Natural killer cell (primary cell): ENCODE measurements around the gene ZNF41. TPM values are rescaled to one million over a fixed set of nuclear protein-coding genes. Genes with fewer than 3 reads are reported as not detected.

ENCODE experiments used
- ATAC-seq, 3 donors: fragments of 150-1000 bp in 2 of 3; fragments of 200-7000 bp in 1 of 3; cut with Tn5 transposase; 1 replicate in 1 of 3; 2 replicates in 2 of 3; pipeline ENCODE4 v1.10.0; 2021; ENCODE audit warnings: mild to moderate bottlenecking in 2 of 3, moderate library complexity in 2 of 3
- DNase-seq, 2 donors: peaks; one replicate each; pipeline versions ENCODE4 v3.0.0 to v3.0.0-alpha.2; 2013 to 2021; ENCODE audit warnings: mixed read lengths in 1 of 2
- H3K27ac ChIP-seq: one replicate; pipeline ENCODE4 v1.5.1; 2013; ENCODE audit warnings: mild to moderate bottlenecking, low read length
- H3K27me3 ChIP-seq: one replicate; pipeline ENCODE4 v1.6.1; 2013; ENCODE audit warnings: low read length; ENCODE audit not compliant: control insufficient read depth, insufficient read depth
- H3K36me3 ChIP-seq: one replicate; pipeline ENCODE4 v1.6.1; 2013; ENCODE audit warnings: low read length; ENCODE audit not compliant: control insufficient read depth, insufficient read depth
- H3K4me1 ChIP-seq: one replicate; pipeline ENCODE4 v1.6.1; 2013; ENCODE audit warnings: low read length; ENCODE audit not compliant: control insufficient read depth, insufficient read depth
- H3K4me3 ChIP-seq: one replicate; pipeline ENCODE4 v1.5.1; 2013; ENCODE audit warnings: low read length
- H3K9me3 ChIP-seq: one replicate; pipeline ENCODE4 v1.6.1; 2013; ENCODE audit warnings: low read length; ENCODE audit not compliant: control insufficient read depth, insufficient read depth
- H3K27ac Mint-ChIP-seq, 2 donors: one replicate each; pipeline ENCODE4 v1.8.0; 2022; ENCODE audit warnings: mild to moderate bottlenecking in 2 of 2, mixed read lengths in 2 of 2, moderate library complexity in 1 of 2
- H3K27me3 Mint-ChIP-seq, 2 donors: one replicate each; pipeline ENCODE4 v1.8.0; 2022; ENCODE audit warnings: low read depth in 2 of 2, mixed read lengths in 2 of 2
- H3K36me3 Mint-ChIP-seq: one replicate; pipeline ENCODE4 v1.8.0; 2022; ENCODE audit warnings: mixed read lengths
- H3K4me1 Mint-ChIP-seq, 2 donors: one replicate each; pipeline ENCODE4 v1.8.0; 2022; ENCODE audit warnings: mixed read lengths in 2 of 2
- H3K4me3 Mint-ChIP-seq: one replicate; pipeline ENCODE4 v1.8.0; 2022; ENCODE audit warnings: mild to moderate bottlenecking, moderate library complexity, mixed read lengths
- H3K9me3 Mint-ChIP-seq, 2 donors: one replicate each; pipeline ENCODE4 v1.8.0; 2022; ENCODE audit warnings: mixed read lengths in 2 of 2
- CTCF ChIP-seq: fragments of 200-600 bp; IDR thresholded peaks from one replicate; pipeline ENCODE4 v1.8.0; 2022; ENCODE audit warnings: antibody characterized with exemption
- WGBS: methylation state at CpG from one replicate; pipeline ENCODE4 v1.1.7; 2013; ENCODE audit warnings: missing lambda C conversion rate; ENCODE audit not compliant: insufficient coverage; 5-methylcytosine and 5-hydroxymethylcytosine counted together
- intact Hi-C: fragments of 100-400 bp; cut with micrococcal nuclease; formaldehyde crosslinking; loops from one replicate; pipeline ENCODE4 v1.14.2; 2022
- total RNA-seq, 4 donors: library from RNA; stranded (reverse); fragments of 120-200 nt in 1 of 4; gene quantifications; one replicate each; pipeline versions ENCODE4 v1.2.3 to v1.2.4, GENCODE V29; 2013 to 2022

The ZNF41 gene
- total RNA-seq, 3 donors from 2014 or later (not counting 1 experiment from before 2014, with no cell fraction given): 7.9 to 11.8 (median 10.0) TPM

GRCh38 chrX:47446431-47446830 lies 36.6 kb downstream of the ZNF41 start:
- Mint-ChIP-seq H3K4me1 (no peaks in the 10 kb centered on the region), H3K4me3 (no peak overlapping the region), H3K27me3 (no peaks in the 10 kb centered on the region), H3K36me3 (peaks cover 29% of the 10 kb centered on the region), H3K27ac (no peak overlapping the region), H3K9me3 (peaks cover 4% of the 10 kb centered on the region in 2 donors)
- Histone ChIP-seq H3K4me3 (no peak overlapping the region), H3K4me1 (no peaks in the 10 kb centered on the region), H3K9me3 (peaks cover 14% of the 10 kb centered on the region), H3K27ac (no peak overlapping the region), H3K27me3 (no peaks in the 10 kb centered on the region), H3K36me3 (peaks cover 21% of the 10 kb centered on the region)
- TF ChIP-seq CTCF: no peak
- intact Hi-C loops: no loop called here
- 100% methylated on average over 2 of the region's 2 CpGs for WGBS
- DNase-seq (no peak), ATAC-seq (no peak)

GRCh38 chrX:47430925-47431324 lies 52.1 kb downstream of the ZNF41 start:
- H3K27me3 Mint-ChIP-seq: no peaks in the 10 kb centered on the region
- no peak for ATAC-seq
- H3K27ac ChIP-seq: no peak overlapping the region

GRCh38 chrX:47422444-47422843 lies 60.6 kb downstream of the ZNF41 start:
- H3K27ac Mint-ChIP-seq: no peak overlapping the region
- H3K4me1 ChIP-seq: no peaks in the 10 kb centered on the region
- no peak for ATAC-seq
- H3K36me3 ChIP-seq: no peaks in the 10 kb centered on the region
- no peak overlapping the region for H3K4me3 Mint-ChIP-seq
- H3K36me3 Mint-ChIP-seq: no peaks in the 10 kb centered on the region
- WGBS: 83% methylated on average over 1 of the region's 2 CpGs
- H3K9me3 ChIP-seq: no peaks in the 10 kb centered on the region
- no peaks in the 10 kb centered on the region for H3K27me3 ChIP-seq
- no peaks in the 10 kb centered on the region for H3K4me1 Mint-ChIP-seq
- no peak overlapping the region for H3K27ac ChIP-seq
- H3K9me3 Mint-ChIP-seq: no peaks in the 10 kb centered on the region
- H3K4me3 ChIP-seq: no peak overlapping the region
- peaks cover 0 to 9% of the 10 kb centered on the region in 2 donors for H3K27me3 Mint-ChIP-seq
- DNase-seq: no peak
- TF ChIP-seq CTCF: no peak
- intact Hi-C loops: no loop called here

More at GRCh38 chrX:47430925-47431324, 52.1 kb downstream of the ZNF41 start:
- intact Hi-C loops: no loop called here
- no peak for TF ChIP-seq CTCF
- no peaks in the 10 kb centered on the region for H3K4me1 Mint-ChIP-seq
- Histone ChIP-seq H3K27me3 (no peaks in the 10 kb centered on the region), H3K4me1 (no peaks in the 10 kb centered on the region), H3K9me3 (no peaks in the 10 kb centered on the region), H3K36me3 (no peaks in the 10 kb centered on the region), H3K4me3 (no peak overlapping the region)
- 98% methylated on average over 4 of the region's 5 CpGs for WGBS
- no peaks in the 10 kb centered on the region for H3K9me3 Mint-ChIP-seq
- no peak for DNase-seq
- H3K36me3 Mint-ChIP-seq: no peaks in the 10 kb centered on the region
- no peak overlapping the region for H3K27ac Mint-ChIP-seq
- H3K4me3 Mint-ChIP-seq: no peak overlapping the region

GRCh38 chrX:47420962-47421361 lies 62.1 kb downstream of the ZNF41 start:
- DNase-seq: no peak
- Mint-ChIP-seq H3K4me3 (no peak overlapping the region), H3K27ac (no peak overlapping the region), H3K4me1 (no peaks in the 10 kb centered on the region), H3K36me3 (no peaks in the 10 kb centered on the region), H3K27me3 (peaks cover 0 to 9% of the 10 kb centered on the region in 2 donors), H3K9me3 (no peaks in the 10 kb centered on the region)
- intact Hi-C loops: no loop called here
- H3K36me3 ChIP-seq: no peaks in the 10 kb centered on the region
- no peak overlapping the region for H3K27ac ChIP-seq
- no peak overlapping the region for H3K4me3 ChIP-seq
- WGBS: 69% methylated on average over 5 of the region's 5 CpGs
- H3K27me3 ChIP-seq: no peaks in the 10 kb centered on the region
- TF ChIP-seq CTCF: no peak
- no peak for ATAC-seq
- no peaks in the 10 kb centered on the region for H3K4me1 ChIP-seq
- H3K9me3 ChIP-seq: no peaks in the 10 kb centered on the region
